Subcutaneous adipose tissue (tissue), 4 donors: Measurements from ENCODE around the gene CEACAM18. TPM values are rescaled to one million over a fixed set of nuclear protein-coding genes. Genes with fewer than 3 reads are reported as not detected.

Experiments used
- total RNA-seq, 4 donors: library from RNA; depleted of rRNA; stranded (reverse); fragments of >200 nt; gene quantifications; one replicate each; pipeline ENCODE4 v1.1.0, GENCODE V29; 2016
- TF ChIP-seq, protein P1 (sequence below): fragments of 450-650 bp; IDR thresholded peaks from one replicate; pipeline ENCODE4 v1.5.1; 2016; ENCODE audit warnings: low read depth, mild to moderate bottlenecking, control low read depth, antibody characterized with exemption, moderate library complexity

CEACAM18 gene
- total RNA-seq, 4 donors from 2014 or later, result not detected

GRCh38 chr19:51485960-51486660 is 7.8 kb downstream of the CEACAM18 start:
- TF ChIP-seq, protein P1, sequence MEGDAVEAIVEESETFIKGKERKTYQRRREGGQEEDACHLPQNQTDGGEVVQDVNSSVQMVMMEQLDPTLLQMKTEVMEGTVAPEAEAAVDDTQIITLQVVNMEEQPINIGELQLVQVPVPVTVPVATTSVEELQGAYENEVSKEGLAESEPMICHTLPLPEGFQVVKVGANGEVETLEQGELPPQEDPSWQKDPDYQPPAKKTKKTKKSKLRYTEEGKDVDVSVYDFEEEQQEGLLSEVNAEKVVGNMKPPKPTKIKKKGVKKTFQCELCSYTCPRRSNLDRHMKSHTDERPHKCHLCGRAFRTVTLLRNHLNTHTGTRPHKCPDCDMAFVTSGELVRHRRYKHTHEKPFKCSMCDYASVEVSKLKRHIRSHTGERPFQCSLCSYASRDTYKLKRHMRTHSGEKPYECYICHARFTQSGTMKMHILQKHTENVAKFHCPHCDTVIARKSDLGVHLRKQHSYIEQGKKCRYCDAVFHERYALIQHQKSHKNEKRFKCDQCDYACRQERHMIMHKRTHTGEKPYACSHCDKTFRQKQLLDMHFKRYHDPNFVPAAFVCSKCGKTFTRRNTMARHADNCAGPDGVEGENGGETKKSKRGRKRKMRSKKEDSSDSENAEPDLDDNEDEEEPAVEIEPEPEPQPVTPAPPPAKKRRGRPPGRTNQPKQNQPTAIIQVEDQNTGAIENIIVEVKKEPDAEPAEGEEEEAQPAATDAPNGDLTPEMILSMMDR, result no peak

DNA sequence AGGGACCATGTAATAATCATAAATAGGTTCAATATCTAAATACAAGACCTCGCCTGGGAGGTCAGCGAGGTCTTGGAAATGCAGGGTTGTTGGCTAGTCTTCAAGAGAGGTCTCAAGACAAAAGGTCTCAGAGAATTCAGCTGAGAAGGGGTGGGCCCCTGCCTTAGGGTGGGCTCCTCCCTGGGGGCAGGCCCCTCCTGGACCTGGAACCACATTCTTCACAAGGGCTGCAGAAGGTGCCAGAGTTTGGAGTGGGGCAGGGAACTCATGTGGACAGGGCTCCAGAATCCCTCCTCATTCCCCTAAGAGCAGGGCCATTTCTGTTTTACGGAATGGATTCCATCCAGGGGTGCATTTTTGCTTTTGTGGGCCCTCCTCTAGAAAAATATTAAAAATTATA is 10.2 kb downstream of the CEACAM18 start:
- TF ChIP-seq, protein P1, result no peak

DNA sequence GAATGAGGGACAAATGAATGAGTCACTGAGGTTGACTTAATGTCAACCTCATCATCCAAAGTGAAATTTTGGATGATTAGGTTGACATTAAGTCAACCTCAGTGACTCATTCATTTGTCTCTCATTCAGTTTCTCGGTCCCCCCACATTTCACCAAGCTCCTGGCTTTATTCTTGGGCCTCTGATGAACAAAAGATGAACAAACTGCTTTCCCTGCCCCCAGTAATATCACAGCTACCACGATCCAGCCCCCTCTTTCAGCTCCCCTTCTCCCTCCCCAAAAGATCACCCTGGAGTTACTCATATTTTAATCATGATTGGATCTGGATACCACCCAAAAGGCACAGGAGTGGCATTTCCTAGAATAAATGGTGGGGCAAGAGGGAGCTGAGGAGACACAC is 10.8 kb downstream of the CEACAM18 start:
- TF ChIP-seq, protein P1, result no peak

DNA sequence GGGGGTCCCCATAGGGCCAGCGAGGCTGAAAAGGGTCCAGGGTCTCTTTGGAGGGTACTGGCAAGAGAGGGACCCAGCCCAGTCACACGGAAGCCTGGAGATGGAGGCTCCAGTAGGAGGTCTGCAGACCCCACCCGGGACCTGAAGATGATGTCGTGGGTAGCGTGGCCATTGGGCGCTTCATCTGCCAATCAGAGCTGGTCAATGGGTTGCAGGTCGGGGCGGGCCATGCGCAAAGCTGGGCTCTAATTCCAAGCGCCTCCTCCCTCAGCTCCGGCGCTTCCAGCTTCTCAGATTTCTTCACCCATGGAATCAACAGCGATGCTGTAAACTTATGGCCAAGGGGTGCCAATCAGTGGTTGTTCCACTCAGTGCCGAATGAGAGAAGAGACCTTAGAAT is 12.3 kb downstream of the CEACAM18 start:
- TF ChIP-seq, protein P1, result no peak

DNA sequence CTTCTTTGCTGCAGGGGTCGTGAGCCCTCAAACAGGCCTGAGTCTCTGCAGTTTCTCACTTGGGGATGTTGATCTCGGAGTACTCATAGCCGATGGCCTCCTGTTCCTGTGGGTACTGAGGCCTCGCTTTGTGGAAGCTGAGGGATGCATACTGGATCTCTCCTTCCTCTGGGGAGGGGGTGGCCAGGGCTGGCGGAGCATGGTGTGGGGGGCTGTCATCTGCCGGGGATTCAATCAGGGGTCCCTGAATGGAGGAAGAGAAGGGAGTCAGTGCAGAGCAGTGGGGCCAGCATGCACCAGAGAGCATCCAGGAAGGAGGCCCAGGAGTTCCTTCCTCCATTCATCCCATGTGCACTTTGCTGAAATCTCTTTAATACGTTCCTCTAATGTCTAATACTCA is 13.2 kb downstream of the CEACAM18 start:
- TF ChIP-seq, protein P1, result no peak

DNA sequence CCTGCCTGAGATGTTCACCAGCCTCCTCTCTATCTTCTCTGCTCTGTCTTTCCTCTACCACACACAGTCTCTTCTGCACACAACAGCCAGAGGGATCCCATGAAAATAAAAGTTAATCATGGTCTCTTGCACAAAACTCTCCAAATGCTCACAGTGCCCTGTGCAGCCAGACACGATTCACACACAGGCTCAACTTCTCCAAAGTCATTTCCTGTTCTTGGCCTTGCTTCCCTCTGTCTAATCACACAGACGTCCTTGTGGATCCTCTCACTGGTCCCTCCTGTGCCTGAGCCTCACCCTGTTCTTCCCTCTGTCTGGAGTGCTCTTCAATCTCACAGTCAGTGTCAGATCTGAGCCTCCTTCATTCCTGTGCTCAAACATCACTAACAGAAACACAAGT is 15.4 kb downstream of the CEACAM18 start:
- TF ChIP-seq, protein P1, result no peak

DNA sequence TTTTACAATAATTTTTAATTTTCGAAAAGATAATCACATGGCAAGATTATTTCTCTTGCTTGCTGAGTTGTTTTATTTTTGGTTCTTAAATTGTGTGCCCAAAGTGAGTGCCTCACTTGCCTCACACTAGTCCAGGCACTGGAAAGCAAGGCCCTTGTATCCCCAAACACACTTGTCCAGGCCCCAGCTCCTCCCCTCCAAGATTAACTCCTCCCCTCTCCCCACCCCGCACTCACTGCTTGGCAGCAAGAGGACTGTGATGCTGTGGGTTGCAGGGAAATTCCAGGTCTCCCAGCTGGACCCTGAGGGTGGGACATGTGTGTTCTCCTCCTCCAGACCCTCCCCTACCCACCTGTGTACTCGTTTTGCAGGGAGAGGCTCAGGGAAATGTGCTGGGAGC is 19.3 kb downstream of the CEACAM18 start:
- TF ChIP-seq, protein P1, result no peak
